Dorsolateral prefrontal cortex (tissue), 118 donors: ENCODE measurements around the gene IFNA10. TPM values are rescaled to one million over a fixed set of nuclear protein-coding genes. Genes with fewer than 3 reads are reported as not detected.

Experiments
- total RNA-seq, 120 experiments: library from RNA; stranded (reverse); gene quantifications; one replicate each; pipeline versions ENCODE4 v1.2.3 to v1.2.4, GENCODE V29; 2022

IFNA10 gene
- total RNA-seq, 120 experiments from 2014 or later: not detected

Other genes starting within 250 kb of the IFNA10 start
- 1 to 10 TPM in 110 of 120 experiments, under 1 TPM in 10; 0.63 to 3.7 (median 1.7) TPM for gene HACD4, start 175.5 kb downstream of the IFNA10 start, total RNA-seq
- gene IFNB1, start 129.2 kb downstream of the IFNA10 start, total RNA-seq: not detected
- gene IFNW1, start 65.3 kb downstream of the IFNA10 start, total RNA-seq: not detected
- not detected for gene IFNA21, start 40.5 kb downstream of the IFNA10 start, total RNA-seq
- gene IFNA4, start 19.6 kb downstream of the IFNA10 start, total RNA-seq: not detected
- not detected for gene IFNA7, start 4.9 kb downstream of the IFNA10 start, total RNA-seq
- gene IFNA16, start 10.2 kb upstream of the IFNA10 start, total RNA-seq: not detected
- not detected for gene IFNA17, start 21.1 kb upstream of the IFNA10 start, total RNA-seq
- not detected for gene IFNA14, start 32.9 kb upstream of the IFNA10 start, total RNA-seq
- 1 to 10 TPM in 1 of 120 experiments, under 1 TPM in 8, not detected in 111; 0.43 to 1.1 (median 0.52) TPM for gene IFNA5, start 98.2 kb upstream of the IFNA10 start, total RNA-seq
- 10 to 100 TPM; 15.6 to 29.5 (median 24.9) TPM for gene KLHL9, start 128.3 kb upstream of the IFNA10 start, total RNA-seq
- 1 to 10 TPM in 5 of 120 experiments, under 1 TPM in 40, not detected in 75; 0.26 to 1.7 (median 0.63) TPM for gene IFNA6, start 143.7 kb upstream of the IFNA10 start, total RNA-seq
- 1 to 10 TPM in 54 of 120 experiments, under 1 TPM in 34, not detected in 32; 0.41 to 6.2 (median 1.3) TPM for gene IFNA13, start 160.9 kb upstream of the IFNA10 start, total RNA-seq
- gene IFNA2, start 178.3 kb upstream of the IFNA10 start, total RNA-seq: 1 to 10 TPM in 67 of 120 experiments, under 1 TPM in 38, not detected in 15; 0.36 to 3.6 (median 1.3) TPM
- under 1 TPM in 2 of 120 experiments, not detected in 118; 0.46 to 0.50 TPM for gene IFNA8, start 202.0 kb upstream of the IFNA10 start, total RNA-seq
- gene IFNA1, start 233.3 kb upstream of the IFNA10 start, total RNA-seq: 1 to 10 TPM in 7 of 120 experiments, under 1 TPM in 5, not detected in 108; 0.65 to 1.8 (median 1.1) TPM